GM19193 (cell line): ENCODE results near the gene POLR2E.
A peak's percentile ranks its signal among the peaks of the same experiment; 100 is the strongest.

Source experiments
- POLR2A ChIP-seq: IDR thresholded peaks from 4 replicates; pipeline ENCODE4 v1.6.1; 2011; ENCODE audit not compliant: insufficient read depth, insufficient read length; ENCODE audit errors: extremely low read depth

The POLR2E gene

DNA sequence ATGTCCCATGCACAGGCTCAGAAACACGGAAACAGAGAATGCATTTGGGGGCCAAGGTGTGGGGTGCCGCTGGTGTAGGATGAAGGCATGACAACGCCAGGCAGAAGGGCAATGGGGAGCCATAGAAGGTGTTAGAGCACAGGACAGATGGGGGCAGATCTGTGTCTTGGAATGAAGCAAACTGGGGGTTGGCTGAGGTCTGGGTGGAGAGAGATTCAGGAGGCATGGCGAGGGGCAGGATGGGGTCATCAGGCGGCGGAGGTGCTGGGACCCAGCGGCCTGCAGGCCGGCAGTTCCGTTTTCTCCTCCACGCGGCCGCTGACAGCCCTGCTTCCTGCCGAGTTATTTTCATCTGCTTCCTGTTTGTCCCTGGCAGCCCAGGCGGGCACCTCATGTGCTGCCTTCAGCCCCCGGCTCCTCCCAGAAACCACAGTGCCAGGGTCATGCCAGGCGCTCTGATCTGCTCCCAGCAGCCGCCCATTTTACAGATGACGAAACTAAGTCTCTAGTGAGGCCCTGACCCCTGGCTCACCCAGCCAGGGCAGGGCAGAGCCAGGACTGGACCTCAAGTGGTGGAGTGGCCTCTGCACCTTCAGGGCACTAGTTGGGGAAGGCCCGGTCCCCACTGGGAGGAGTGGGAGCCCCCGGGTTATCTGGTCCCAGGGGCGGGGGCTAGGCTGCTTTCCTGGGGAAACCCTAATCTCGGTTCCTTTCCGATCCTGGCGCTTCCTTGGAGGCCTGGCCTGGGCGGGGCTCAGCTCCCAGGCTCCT is 26.0 kb downstream of the POLR2E start:
- TF ChIP-seq POLR2A, result no peak

DNA sequence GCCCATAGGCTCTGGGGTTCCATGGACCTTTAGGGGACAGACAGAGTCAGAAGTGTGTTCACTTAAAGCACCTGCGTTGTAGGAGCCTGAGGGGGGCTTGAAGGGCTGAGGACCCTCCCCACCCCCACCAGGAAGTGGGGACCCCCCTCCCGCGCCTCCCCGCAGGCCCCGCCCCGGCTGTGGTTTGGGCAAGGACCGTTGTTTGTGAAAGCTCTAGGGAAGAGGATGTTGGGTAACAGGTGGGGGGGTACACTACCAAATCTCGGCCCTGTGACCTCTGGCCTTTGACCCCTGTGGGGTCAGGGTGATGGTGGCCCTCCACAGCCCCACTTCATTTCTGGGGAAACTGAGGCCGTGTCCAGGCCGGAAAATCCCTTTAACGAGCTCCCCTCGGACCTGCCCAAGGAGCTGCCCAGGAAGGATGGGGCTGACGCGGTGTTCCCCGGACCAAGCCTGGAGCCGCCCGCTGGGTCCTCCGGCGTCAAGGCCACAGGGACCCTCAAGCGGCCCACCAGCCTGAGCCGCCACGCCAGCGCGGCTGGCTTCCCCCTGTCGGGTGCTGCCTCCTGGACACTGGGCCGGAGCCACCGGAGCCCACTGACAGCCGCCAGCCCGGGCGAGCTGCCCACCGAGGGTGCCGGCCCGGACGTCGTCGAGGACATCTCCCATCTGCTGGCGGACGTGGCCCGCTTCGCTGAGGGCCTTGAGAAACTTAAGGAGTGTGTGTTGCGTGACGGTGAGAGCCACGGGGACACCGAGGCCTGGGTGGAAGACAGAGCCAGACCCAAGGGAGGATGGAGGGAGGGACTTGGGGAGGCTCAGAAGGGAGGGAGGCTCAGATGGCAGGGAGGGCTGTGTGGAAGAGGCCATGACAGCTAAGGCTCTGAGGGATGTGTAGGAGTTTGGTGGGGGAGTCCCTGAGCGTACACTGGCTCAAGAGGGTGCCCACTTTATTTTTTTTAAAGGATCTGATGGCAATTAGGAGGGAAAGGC is 26.9 kb downstream of the POLR2E start:
- TF ChIP-seq POLR2A, result no peak

DNA sequence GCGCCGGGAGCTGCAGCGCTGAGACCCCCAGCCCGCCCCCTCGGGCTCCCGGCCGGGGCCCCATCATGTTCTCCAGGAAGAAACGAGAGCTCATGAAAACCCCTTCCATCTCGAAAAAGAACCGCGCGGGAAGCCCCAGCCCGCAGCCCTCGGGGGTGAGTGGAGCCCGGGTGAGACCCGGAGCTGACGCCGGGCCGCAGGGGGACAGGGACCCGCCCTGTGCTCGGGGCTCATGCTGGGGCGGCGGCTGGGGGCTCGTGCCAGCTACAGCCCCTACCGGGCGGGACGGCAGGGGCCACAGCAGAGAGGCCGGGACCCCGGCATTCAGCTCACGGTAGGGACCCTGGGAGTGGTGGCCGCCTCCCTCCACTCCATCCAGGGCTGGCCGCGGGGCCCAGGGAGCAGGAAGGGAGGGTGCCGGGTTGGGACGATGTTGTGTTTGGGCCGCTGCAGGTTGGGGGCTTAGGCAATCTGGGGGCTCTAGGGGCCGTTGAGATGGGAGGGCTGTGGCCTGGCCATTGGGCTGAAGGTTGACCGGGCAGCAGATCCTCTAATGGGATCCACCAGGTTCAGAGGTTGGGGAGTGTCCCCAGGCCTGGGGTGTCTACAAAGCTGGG is 27.7 kb downstream of the POLR2E start:
- peak; percentile 4 for TF ChIP-seq POLR2A

DNA sequence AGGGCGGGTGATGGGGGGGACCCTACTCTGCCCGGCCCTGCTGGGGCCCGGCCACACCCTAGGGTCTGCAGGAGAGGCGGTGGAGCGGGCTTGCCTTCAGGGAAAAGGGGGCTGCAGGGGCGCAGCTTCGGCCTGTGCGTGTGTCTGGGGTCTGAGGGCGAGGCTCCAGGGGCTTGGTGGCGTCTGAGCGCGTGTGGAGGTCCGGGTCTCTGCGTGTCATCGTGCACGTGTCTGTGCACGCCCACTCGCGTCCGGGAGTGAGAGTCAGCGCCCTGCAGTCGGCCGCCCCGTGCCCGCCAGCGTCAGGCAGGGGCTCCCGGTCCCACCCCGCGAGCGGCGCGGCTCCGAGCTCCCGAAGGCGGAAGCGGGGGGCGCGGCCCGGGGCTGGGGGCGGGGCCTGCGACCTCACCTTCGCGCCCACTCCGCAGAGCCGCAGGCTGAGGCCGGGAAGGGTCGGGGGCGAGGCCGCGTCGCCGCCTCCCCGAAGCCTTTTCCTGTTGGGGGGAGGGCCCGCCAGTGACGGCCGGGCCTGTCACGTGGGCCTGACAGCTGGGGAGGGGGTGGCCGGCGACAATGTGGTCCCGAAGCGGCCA is 28.3 kb downstream of the POLR2E start, which contains the start of gene ARHGAP45:
Gene ARHGAP45 (plus strand): TSS at position 420 of the 593 bp plus-strand sequence. CDS start 239 bp downstream, outside the sequence.
- TF ChIP-seq POLR2A, result peak; percentile 31

DNA sequence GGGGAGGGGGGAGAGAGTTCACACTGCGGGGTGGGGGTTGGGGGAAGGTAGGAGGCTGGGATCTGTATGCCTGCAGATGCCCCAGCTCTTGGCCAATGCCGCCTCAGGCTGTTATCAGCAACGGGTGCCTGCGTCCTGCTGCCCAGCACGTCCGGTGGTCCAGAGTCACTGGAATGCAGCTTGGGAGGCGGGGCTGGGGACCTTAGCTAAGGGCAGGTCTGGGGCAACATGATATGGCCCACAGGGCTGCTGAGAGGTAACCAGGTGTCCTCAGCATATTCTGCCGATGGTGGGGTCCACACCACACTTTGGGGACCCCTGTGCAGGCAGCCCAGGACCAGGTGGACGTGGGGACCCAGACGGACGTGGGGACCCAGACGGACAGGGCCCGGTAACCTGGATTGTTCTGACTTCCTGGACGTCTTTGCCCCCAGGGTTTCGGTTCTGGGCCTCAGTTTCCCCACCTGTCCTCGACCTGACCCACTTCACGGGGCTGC is 28.9 kb downstream of the POLR2E start:
- no peak for TF ChIP-seq POLR2A

DNA sequence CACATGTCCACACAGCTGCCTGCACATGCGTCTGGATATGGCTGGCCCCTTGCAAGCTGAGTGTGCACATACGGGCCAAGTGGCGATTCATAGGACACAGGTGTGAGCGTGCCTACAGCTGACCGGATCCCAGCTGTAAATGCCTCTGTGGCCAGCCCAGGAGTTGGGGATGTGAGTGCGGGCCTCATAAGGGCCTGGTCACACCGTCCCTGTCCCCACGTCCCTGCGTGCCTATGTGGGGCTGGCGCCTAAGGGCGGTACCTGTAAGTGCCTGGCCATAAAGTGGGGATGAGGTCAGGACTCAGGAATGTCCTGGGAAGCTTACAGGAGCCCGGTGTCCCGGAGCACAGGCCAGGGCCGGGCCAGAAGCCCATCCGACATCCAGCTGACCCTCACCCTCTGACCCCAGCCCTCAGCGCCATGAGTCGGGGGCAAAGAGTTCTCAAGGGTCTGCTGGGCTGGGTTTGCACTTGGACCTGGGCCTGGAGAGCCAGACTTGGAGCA is 29.5 kb downstream of the POLR2E start:
- TF ChIP-seq POLR2A, result no peak

DNA sequence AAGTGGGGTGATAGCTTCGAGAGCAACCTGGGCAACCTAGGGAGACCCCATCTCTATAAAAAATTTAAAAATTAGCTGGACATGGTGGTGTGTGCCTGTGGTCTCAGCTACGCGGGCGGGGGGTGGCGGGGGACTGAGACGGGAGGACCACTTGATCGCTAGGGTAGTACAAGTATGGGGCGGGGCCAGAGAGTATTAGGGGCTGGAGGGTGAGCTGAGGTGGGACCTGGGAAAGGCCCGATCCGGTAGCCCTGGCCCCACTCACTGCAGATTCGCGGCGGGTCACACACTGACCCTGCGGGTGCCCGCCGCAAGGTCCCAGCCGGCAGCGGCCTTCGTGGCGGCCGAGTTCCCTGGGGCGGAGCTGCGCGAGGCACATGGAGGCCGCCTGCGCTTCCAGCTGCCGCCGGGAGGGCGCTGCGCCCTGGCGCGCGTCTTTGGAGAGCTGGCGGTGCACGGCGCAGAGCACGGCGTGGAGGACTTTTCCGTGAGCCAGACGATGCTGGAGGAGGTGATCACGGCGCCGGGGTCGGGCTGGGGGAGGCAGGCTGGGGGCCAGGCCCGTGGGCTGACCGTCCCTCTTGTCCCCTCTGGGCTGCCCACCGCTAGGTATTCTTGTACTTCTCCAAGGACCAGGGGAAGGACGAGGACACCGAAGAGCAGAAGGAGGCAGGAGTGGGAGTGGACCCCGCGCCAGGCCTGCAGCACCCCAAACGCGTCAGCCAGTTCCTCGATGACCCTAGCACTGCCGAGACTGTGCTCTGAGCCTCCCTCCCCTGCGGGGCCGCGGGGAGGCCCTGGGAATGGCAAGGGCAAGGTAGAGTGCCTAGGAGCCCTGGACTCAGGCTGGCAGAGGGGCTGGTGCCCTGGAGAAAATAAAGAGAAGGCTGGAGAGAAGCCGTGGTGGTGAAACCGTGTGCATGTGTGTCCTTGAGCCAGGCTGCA is 30.2 kb downstream of the POLR2E start:
- TF ChIP-seq POLR2A, result no peak

DNA sequence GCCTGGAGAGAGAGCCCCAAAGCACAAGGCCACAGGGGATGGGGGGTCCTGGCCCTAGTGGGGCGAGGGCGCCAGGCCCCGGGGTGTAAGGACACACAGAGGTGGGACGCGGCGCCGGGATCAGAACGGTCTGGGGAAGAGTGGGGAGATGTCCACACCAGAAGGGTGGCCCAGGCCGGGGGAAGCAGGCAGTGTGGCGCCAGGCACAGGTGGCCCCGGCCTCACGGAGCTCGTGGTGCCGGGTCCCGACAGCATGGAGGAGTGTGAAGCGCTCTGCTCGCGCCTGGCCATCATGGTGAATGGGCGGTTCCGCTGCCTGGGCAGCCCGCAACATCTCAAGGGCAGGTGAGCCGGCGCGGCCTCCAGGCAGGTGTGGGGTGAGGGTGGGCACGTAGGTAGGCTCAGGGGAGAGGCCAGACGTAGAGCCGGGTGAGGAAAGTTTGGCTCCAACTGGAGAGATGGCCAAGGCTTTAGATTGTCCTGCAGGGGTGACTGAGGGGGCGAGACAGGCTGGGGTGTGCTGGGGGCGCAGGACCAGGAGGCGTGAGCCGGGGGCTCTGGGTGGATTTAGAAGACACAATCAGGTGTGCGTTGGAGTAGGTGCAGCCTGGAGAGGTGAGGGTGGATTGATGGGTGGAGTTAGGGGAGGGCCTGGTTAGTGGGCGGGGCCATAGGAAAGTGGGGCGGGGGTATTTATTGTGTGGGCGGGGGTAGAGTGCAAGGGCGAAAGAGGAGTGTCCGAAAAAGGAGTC is 31.1 kb downstream of the POLR2E start:
- no peak for TF ChIP-seq POLR2A

DNA sequence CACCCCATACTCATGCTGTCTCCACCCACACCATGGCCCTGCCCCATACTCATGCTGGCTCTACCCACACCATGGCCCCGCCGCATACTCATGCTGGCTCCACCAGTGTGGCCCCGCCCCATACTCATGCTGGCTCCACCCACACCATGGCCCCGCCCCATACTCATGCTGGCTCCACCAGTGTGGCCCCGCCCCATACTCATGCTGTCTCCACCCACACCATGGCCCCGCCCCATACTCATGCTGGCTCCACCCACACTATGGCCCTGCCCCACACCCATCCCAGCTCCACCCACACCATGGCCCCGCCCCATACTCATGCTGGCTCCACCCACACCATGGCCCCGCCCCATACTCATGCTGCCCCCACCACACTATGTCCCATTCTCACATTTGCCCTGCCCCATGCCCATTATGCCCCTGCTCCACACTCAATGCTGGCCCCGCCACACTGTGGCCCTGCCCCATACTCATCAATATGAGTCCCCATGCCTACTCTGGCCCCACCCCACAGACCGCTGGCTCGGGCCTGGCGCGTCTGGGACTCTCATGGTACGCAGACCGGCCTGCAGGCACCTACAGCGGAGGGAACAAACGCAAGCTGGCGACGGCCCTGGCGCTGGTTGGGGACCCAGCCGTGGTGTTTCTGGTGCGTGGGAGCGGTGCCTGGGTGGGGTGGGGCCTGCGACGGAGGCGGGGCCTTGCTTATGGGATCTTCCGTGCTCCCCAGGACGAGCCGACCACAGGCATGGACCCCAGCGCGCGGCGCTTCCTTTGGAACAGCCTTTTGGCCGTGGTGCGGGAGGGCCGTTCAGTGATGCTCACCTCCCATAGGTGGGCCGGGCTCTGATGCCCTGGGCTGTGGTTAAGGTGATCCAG is 31.9 kb downstream of the POLR2E start:
- TF ChIP-seq POLR2A, result no peak

DNA sequence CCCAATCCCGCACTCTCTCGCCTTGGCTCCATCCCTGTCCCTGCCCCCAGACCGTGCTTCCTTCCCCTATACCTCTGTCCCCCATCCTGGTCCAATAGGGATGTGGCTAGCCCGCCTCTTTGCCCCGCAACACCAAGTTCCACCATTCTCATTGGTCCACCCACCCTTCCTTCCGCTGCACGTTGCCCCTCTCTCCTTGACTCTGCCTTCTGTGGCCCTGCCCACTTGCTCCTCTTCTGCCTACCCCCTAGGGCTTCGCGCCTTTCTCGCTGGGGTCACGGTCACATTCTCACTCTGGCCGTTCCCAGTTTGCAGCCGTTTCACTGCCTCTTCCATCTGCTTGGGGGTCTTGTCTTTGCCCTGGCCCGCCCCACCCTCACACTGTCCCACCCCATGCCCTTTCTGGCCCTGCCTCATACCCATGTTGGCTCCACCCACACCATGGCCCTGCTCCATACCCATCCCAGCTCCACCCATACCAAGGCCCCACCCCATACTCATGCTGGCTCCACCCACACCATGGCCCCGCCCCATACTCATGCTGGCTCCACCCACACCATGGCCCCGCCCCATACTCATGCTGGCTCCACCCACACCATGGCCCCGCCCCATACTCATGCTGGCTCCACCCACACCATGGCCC is 32.7 kb downstream of the POLR2E start:
- TF ChIP-seq POLR2A, result no peak

DNA sequence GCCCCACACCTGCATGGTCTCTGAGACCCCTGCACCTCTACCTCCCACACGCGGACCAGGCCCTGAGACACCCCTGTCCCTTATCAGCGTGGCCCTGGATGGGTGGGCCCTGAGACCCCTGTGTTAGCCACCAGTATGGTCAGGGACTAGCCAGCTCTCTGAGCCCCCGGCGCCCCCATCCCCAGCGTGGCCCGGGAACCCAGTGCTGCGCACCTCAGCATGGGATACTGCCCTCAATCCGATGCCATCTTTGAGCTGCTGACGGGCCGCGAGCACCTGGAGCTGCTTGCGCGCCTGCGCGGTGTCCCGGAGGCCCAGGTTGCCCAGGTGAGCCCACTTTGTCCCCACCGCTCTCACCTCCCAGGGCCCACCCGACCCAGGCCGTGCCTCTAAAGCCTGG is 33.2 kb downstream of the POLR2E start:
- TF ChIP-seq POLR2A, result no peak
